HepG2 (cell line): ENCODE data around the gene CAPZB. TPM values are rescaled to one million over a fixed set of nuclear protein-coding genes. Genes with fewer than 3 reads are reported as not detected.

Source experiments
- ATAC-seq: fragments of 200-7000 bp; cut with Tn5 transposase; 3 replicates; pipeline ENCODE4 v1.9.1; 2020; ENCODE audit warnings: mild to moderate bottlenecking, moderate library complexity
- BruUV-seq: library from RNA; stranded (reverse); fragments of 400-500 nt; replicated peaks from 2 replicates; lab custom pipeline; 2021; lab: Mats Ljungman, UMichigan
- CTCF ChIA-PET: fragments of 300-600 bp; formaldehyde crosslinking; extraction: SDS; loops from one replicate; lab custom pipeline; 2021; ENCODE audit warnings: low total read pairs, inconsistent platforms, low intra/inter-chr PET ratio; lab: Yijun Ruan, JAX
- POLR2A ChIA-PET: fragments of 350-600 bp; sonication (Branson Sonifier 250); formaldehyde crosslinking; loops from one replicate; lab custom pipeline; 2020; ENCODE audit warnings: antibody characterized with exemption, inconsistent platforms; lab: Yijun Ruan, JAX
- DNase-seq: peaks from one replicate; pipeline ENCODE4 v3.0.0-alpha.2; 2015; ENCODE audit warnings: low spot score
- FAIRE-seq: peaks from 3 replicates; lab custom pipeline; 2011; peaks lifted over from hg19 to GRCh38; lab: Jason Lieb, UNC
- H2AFZ ChIP-seq: one replicate; pipeline ENCODE4 v1.6.1; 2011; ENCODE audit warnings: low read length, inconsistent platforms
- H3K27ac ChIP-seq: fragments of 300-600 bp; 3 replicates; pipeline ENCODE4 v1.8.0; 2011; ENCODE audit warnings: mixed run types, mild to moderate bottlenecking, mixed read lengths, low read length, inconsistent platforms; ENCODE audit not compliant: insufficient read depth; ENCODE audit errors: extremely low read length
- H3K27me3 ChIP-seq, 2 experiments: fragments of 200-600 bp in 1 of 2; 2 replicates in 1 of 2; 3 replicates in 1 of 2; pipeline versions ENCODE4 v1.6.0 to v1.8.0; 2011; ENCODE audit warnings: low read length in 2 of 2, mild to moderate bottlenecking in 2 of 2, moderate library complexity in 2 of 2, inconsistent platforms in 1 of 2; ENCODE audit not compliant: insufficient read depth in 2 of 2, control insufficient read depth in 1 of 2
- H3K36me3 ChIP-seq, 2 experiments: fragments of 200-600 bp in 1 of 2; replicated peaks in 1 of 2; 2 replicates in 1 of 2; 3 replicates in 1 of 2; pipeline versions ENCODE4 v1.5.1 to v1.8.0; 2011; ENCODE audit warnings: low read length in 2 of 2, inconsistent platforms in 1 of 2; ENCODE audit not compliant: insufficient read depth in 2 of 2, control insufficient read depth in 1 of 2
- H3K4me1 ChIP-seq: 2 replicates; pipeline ENCODE4 v1.5.1; 2012; ENCODE audit warnings: low read length, inconsistent platforms; ENCODE audit not compliant: insufficient read depth
- H3K4me2 ChIP-seq: 2 replicates; pipeline ENCODE4 v1.6.0; 2011; ENCODE audit warnings: low read depth, low read length, inconsistent platforms
- H3K4me3 ChIP-seq, 3 experiments: fragments of 200-600 bp in 1 of 3; sonication (generic), shearing (Covaris generic) in 1 of 3; replicated peaks in 1 of 3; 2 replicates each; pipeline ENCODE4 v1.5.1; 2011 to 2016; ENCODE audit warnings: low read length in 3 of 3, inconsistent platforms in 2 of 3, low read depth in 2 of 3, mild to moderate bottlenecking in 2 of 3, control low read depth in 1 of 3, mixed read lengths in 1 of 3; ENCODE audit not compliant: insufficient read depth in 1 of 3
- H3K79me2 ChIP-seq: one replicate; pipeline ENCODE4 v1.6.1; 2011; ENCODE audit warnings: low read length, inconsistent platforms; ENCODE audit not compliant: insufficient read depth
- H3K9ac ChIP-seq: 2 replicates; pipeline ENCODE4 v1.6.0; 2011; ENCODE audit warnings: mild to moderate bottlenecking, low read depth, low read length, inconsistent platforms; ENCODE audit not compliant: insufficient read depth
- H3K9me3 ChIP-seq: 2 replicates; pipeline ENCODE4 v1.5.1; 2012; ENCODE audit warnings: mild to moderate bottlenecking, low read length
- H4K20me1 ChIP-seq: 2 replicates; pipeline ENCODE4 v1.6.0; 2011; ENCODE audit warnings: inconsistent platforms, mild to moderate bottlenecking, low read length, moderate library complexity; ENCODE audit not compliant: insufficient read depth
- KAT2B ChIP-seq: fragments of 150-350 bp; IDR thresholded peaks from 2 replicates; pipeline ENCODE4 v1.6.1; 2014; ENCODE audit warnings: low read depth, low read length, borderline replicate concordance
- KMT2B ChIP-seq: IDR thresholded peaks from 2 replicates; pipeline ENCODE4 v1.6.1; 2016; ENCODE audit warnings: missing genetic modification reagents, missing compliant biosample characterization
- PCBP2 ChIP-seq: fragments of 200-400 bp; formaldehyde crosslinking; optimal IDR thresholded peaks from 2 replicates; pipeline ENCODE3; 2018; ENCODE audit warnings: low read length, low read depth; ENCODE audit not compliant: poor library complexity, severe bottlenecking
- RELA ChIP-seq: sonication (generic); formaldehyde crosslinking; IDR thresholded peaks from 2 replicates; pipeline ENCODE4 v1.4.0; 2020; ENCODE audit warnings: missing genetic modification reagents
- SMC3 ChIP-seq: IDR thresholded peaks from 2 replicates; pipeline ENCODE4 v1.6.1; 2011; ENCODE audit warnings: low read length, improper control_type of control experiment
- ZNF337 ChIP-seq: sonication (generic); formaldehyde crosslinking; IDR thresholded peaks from 2 replicates; pipeline ENCODE4 v1.5.1; 2020; ENCODE audit warnings: missing genetic modification reagents, low read depth, mild to moderate bottlenecking, borderline replicate concordance
- WGBS: methylation state at CpG from one replicate; pipeline ENCODE4 v1.1.6; 2017; ENCODE audit warnings: low lambda C conversion rate; 5-methylcytosine and 5-hydroxymethylcytosine counted together
- in situ Hi-C: cut with HindIII; loops from 2 replicates; pipeline ENCODE4 v1.10.0; 2017; ENCODE audit warnings: low pct_unique_long_range_greater_than_20kb; ENCODE audit not compliant: extremely low pct_ligation_motif_present
- intact Hi-C: fragments of 100-400 bp; cut with micrococcal nuclease; formaldehyde crosslinking; loops from one replicate; pipeline ENCODE4 v1.10.0; 2022; ENCODE audit not compliant: unreplicated experiment
- polyA plus RNA-seq, 8 experiments: library from polyadenylated mRNA; depleted of rRNA in 3 of 8; stranded (reverse) in 7 of 8; unstranded in 1 of 8; fragments of >200 nt; fragmentation: Illumina TruSeq in 4 of 8; extraction: Trizol in 4 of 8; gene quantifications; 2 replicates each; pipeline versions ENCODE4 v1.2.1 to v1.2.3, GENCODE V29; 2011 to 2016; ENCODE audit warnings: low read depth in 4 of 8, missing spikeins in 1 of 8, mixed read lengths in 1 of 8; ENCODE audit not compliant: insufficient read depth in 1 of 8
- total RNA-seq, 5 experiments: library from RNA; depleted of rRNA; stranded (reverse); fragments of >200 nt; fragmentation: Illumina TruSeq; extraction: Trizol; gene quantifications; 2 replicates each; pipeline ENCODE4 v1.2.3, GENCODE V29; 2016; ENCODE audit warnings: low read depth in 1 of 5
- TF ChIP-seq, protein P1 (sequence below): sonication (generic); formaldehyde crosslinking; IDR thresholded peaks from 2 replicates; pipeline ENCODE4 v1.4.0; 2020; ENCODE audit warnings: mild to moderate bottlenecking, missing genetic modification reagents, borderline replicate concordance

The CAPZB gene
- total and polyA plus RNA-seq, 2 of the 13 experiments (the other 11 are each of a cell fraction or from before 2014, with no cell fraction given): 58.9 to 76.9 TPM

DNA sequence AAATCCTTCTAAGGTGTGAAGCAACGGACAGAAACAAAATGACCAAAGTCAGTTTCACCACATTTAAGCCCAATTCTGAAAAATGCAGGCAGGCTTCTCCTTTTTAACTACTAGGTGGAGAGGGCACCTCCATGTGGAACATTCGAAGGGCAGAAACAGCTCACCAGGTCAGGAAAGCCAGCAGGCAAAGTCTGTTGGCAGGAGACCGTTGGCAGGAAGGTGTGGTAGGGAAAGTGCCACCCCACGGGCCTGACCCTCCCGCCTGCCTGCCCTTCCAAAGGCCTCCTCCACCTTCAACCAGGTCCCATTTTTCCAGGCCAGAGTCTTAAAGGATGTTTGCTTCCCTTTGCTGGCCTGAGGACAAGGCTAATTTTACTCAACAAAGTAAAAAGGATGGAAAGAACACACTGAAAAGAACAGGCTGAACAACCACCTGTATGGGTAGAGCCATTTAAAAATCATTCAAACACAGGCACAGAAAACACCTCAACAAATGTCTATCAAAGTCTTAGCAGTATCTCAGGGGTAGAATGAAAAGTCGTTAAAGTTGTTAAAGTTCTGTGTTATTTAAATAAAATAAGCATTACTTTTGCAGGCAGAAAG lies 26.4 kb downstream of the CAPZB start (continued):
- TF ChIP-seq, protein P1, sequence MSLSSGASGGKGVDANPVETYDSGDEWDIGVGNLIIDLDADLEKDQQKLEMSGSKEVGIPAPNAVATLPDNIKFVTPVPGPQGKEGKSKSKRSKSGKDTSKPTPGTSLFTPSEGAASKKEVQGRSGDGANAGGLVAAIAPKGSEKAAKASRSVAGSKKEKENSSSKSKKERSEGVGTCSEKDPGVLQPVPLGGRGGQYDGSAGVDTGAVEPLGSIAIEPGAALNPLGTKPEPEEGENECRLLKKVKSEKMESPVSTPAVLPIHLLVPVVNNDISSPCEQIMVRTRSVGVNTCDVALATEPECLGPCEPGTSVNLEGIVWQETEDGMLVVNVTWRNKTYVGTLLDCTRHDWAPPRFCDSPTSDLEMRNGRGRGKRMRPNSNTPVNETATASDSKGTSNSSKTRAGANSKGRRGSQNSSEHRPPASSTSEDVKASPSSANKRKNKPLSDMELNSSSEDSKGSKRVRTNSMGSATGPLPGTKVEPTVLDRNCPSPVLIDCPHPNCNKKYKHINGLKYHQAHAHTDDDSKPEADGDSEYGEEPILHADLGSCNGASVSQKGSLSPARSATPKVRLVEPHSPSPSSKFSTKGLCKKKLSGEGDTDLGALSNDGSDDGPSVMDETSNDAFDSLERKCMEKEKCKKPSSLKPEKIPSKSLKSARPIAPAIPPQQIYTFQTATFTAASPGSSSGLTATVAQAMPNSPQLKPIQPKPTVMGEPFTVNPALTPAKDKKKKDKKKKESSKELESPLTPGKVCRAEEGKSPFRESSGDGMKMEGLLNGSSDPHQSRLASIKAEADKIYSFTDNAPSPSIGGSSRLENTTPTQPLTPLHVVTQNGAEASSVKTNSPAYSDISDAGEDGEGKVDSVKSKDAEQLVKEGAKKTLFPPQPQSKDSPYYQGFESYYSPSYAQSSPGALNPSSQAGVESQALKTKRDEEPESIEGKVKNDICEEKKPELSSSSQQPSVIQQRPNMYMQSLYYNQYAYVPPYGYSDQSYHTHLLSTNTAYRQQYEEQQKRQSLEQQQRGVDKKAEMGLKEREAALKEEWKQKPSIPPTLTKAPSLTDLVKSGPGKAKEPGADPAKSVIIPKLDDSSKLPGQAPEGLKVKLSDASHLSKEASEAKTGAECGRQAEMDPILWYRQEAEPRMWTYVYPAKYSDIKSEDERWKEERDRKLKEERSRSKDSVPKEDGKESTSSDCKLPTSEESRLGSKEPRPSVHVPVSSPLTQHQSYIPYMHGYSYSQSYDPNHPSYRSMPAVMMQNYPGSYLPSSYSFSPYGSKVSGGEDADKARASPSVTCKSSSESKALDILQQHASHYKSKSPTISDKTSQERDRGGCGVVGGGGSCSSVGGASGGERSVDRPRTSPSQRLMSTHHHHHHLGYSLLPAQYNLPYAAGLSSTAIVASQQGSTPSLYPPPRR: no peak
- TF ChIP-seq SMC3 (no peak), KMT2B (CRISPR knock-in tag) (no peak)

DNA sequence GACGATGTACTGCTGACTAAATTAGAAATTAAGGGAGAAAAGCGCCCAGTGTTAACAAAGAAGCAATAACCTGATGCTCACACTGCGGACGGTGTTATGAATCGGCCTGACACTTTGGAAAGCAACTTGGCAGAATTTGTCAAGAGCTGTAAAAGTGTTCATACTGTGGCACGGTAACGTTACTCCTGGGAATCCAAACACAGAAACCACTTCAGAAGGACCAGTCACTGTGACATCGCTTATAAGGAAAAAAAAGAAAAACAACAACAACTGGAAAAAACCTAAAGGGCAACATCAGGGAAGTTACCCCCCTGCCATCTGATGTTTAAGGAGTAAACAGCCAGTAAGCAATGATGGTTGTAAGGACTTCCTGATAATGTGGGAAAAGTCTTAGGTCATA lies 27.7 kb downstream of the CAPZB start:
- CTCF ChIA-PET: no interaction called here
- no peak overlapping the region for H3K27ac ChIP-seq
- H3K27me3 ChIP-seq: no peaks in the 10 kb centered on the region
- H3K79me2 ChIP-seq: peaks cover 85% of the 10 kb centered on the region
- H3K4me2 ChIP-seq: no peak overlapping the region
- H3K4me1 ChIP-seq: peaks cover 9% of the 10 kb centered on the region
- no peak for FAIRE-seq
- no peak overlapping the region for H3K4me3 ChIP-seq
- in situ Hi-C loops: no loop called here
- TF ChIP-seq PCBP2 (no peak), RELA (CRISPR knock-in tag) (no peak), ZNF337 (CRISPR knock-in tag) (no peak), KAT2B (no peak), KMT2B (CRISPR knock-in tag) (no peak)
- no peak for DNase-seq
- H2AFZ ChIP-seq: no peak overlapping the region
- no peak for ATAC-seq
- no TSS peak for BruUV-seq
- no peak overlapping the region for H3K9ac ChIP-seq
- H3K36me3 ChIP-seq: 0 out of 5 replicates have a peak, but pooled peaks cover 0 to 3% of the 10 kb centered on the region in 2 experiments
- intact Hi-C loops: no loop called here
- H4K20me1 ChIP-seq: peaks cover 15% of the 10 kb centered on the region; the same call in 1 of the 2 replicates
- no peaks in the 10 kb centered on the region for H3K9me3 ChIP-seq
- WGBS: 90% methylated on average over 8 of the region's 8 CpGs
- POLR2A ChIA-PET: no interaction called here
